Measurements from ENCODE around the gene SLC44A2.
"Not testable (repeated sequence)": the region's sequence is repeated elsewhere in the genome, so short reads cannot be mapped to it uniquely, and the experiment has no call there.

The SLC44A2 gene

GRCh38 chr19:10670182-10670581, 44.8 kb downstream of the SLC44A2 start:
- no peak for TF ChIP-seq CTCF (IDR thresholded peaks at IDR 0.05; ENCODE audit: low read depth, low read length)
- no peak overlapping the region for H3K4me3 ChIP-seq (replicated peaks in 1 of 2; ENCODE audit: low read depth in 2 of 2, low read length in 2 of 2)
- DNase-seq (ENCODE audit: low read depth in 2 of 2): no peak

GRCh38 chr19:10670876-10671804, 45.8 kb downstream of the SLC44A2 start:
- TF ChIP-seq CTCF (IDR thresholded peaks at IDR 0.05; ENCODE audit: low read depth, low read length): no peak
- no peak for DNase-seq (ENCODE audit: low read depth in 2 of 2)
- H3K4me3 ChIP-seq (replicated peaks in 1 of 2; ENCODE audit: low read depth in 2 of 2, low read length in 2 of 2): no peak overlapping the region

GRCh38 chr19:10671922-10672321, 46.6 kb downstream of the SLC44A2 start:
- DNase-seq (ENCODE audit: low read depth in 2 of 2): peak in 1 of 2 donors; percentile 20
- H3K4me3 ChIP-seq (replicated peaks in 1 of 2; ENCODE audit: low read depth in 2 of 2, low read length in 2 of 2): not testable (repeated sequence)

- not testable (repeated sequence) for DNase-seq (ENCODE audit: low read depth in 2 of 2); H3K4me3 ChIP-seq (replicated peaks in 1 of 2; ENCODE audit: low read depth in 2 of 2, low read length in 2 of 2)
These were observed 49.9 kb downstream of the SLC44A2 start for GRCh38 chr19:10675214-10675613.

- DNase-seq (ENCODE audit: low read depth in 2 of 2): no peak
- H3K4me3 ChIP-seq (replicated peaks in 1 of 2; ENCODE audit: low read depth in 2 of 2, low read length in 2 of 2): no peak overlapping the region
- TF ChIP-seq CTCF (IDR thresholded peaks at IDR 0.05; ENCODE audit: low read depth, low read length): no peak
These were observed 52.4 kb downstream of the SLC44A2 start for GRCh38 chr19:10677751-10678150.

- TF ChIP-seq CTCF (IDR thresholded peaks at IDR 0.05; ENCODE audit: low read depth, low read length): no peak
- no peak for DNase-seq (ENCODE audit: low read depth in 2 of 2)
- H3K4me3 ChIP-seq (replicated peaks in 1 of 2; ENCODE audit: low read depth in 2 of 2, low read length in 2 of 2): no peak overlapping the region
These were observed 53.5 kb downstream of the SLC44A2 start for GRCh38 chr19:10678813-10679212.

GRCh38 chr19:10679743-10680142, 54.4 kb downstream of the SLC44A2 start:
- no peak for TF ChIP-seq CTCF (IDR thresholded peaks at IDR 0.05; ENCODE audit: low read depth, low read length)
- no peak for DNase-seq (ENCODE audit: low read depth in 2 of 2)
- no peak overlapping the region for H3K4me3 ChIP-seq (replicated peaks in 1 of 2; ENCODE audit: low read depth in 2 of 2, low read length in 2 of 2)
